NB4 (cell line): Measurements from ENCODE around the gene ASB14.
"Not testable (repeated sequence)": the region's sequence is repeated elsewhere in the genome, so short reads cannot be mapped to it uniquely, and the experiment has no call there.

Experiments used
- DNase-seq: peaks from one replicate; pipeline ENCODE4 v3.0.0; 2010; ENCODE audit warnings: low read depth
- H3K4me3 ChIP-seq: one replicate; pipeline ENCODE4 v1.5.1; 2011; ENCODE audit warnings: mild to moderate bottlenecking, low read depth, low read length, moderate library complexity
- MYC ChIP-seq: IDR thresholded peaks from 2 replicates; pipeline ENCODE4 v1.6.1; 2011; ENCODE audit warnings: low read depth, low read length
- POLR2A ChIP-seq: IDR thresholded peaks from 2 replicates; pipeline ENCODE4 v1.6.1; 2011; ENCODE audit warnings: mild to moderate bottlenecking; ENCODE audit not compliant: insufficient read length; ENCODE audit errors: extremely low read depth
- TF ChIP-seq, protein P1 (sequence below): IDR thresholded peaks from 2 replicates; pipeline ENCODE4 v1.6.1; 2011; ENCODE audit warnings: low read depth, low read length
- TF ChIP-seq, protein P2 (sequence below): IDR thresholded peaks from one replicate; pipeline ENCODE4 v1.5.1; 2012; ENCODE audit warnings: low read depth, low read length

Gene ASB14

DNA sequence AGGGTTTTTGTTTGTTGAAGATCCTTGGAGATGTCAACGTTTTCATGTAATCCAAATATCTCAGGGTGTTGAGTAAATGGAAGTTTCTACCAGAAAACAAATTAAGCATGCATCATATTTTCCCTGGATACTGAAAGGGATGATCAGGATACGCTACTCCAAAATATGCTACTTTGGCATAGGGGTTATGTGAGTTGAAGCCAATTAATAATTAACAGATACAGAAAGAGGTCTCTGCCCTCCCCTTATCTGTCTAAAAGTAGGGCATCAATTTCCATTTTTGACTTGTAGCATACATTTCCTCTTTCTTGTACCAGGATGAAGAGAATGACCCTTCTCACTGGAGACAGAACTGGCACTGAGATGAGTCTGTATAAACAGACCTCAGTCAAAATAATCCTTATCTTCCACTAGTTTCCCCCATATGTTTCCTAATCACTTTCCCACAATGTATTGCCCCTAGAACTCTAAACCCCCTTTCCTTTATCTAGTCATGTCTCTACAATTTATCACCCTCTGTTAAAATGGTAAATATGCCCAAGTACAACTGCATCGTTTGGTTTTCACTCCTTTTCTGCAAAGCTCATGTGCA, 17.4 kb upstream of the ASB14 start:
- DNase-seq, result no peak
- H3K4me3 ChIP-seq, result no peak overlapping the region
- TF ChIP-seq, protein P1, sequence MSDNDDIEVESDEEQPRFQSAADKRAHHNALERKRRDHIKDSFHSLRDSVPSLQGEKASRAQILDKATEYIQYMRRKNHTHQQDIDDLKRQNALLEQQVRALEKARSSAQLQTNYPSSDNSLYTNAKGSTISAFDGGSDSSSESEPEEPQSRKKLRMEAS, result no peak
- no peak for TF ChIP-seq MYC
- TF ChIP-seq, protein P2, sequence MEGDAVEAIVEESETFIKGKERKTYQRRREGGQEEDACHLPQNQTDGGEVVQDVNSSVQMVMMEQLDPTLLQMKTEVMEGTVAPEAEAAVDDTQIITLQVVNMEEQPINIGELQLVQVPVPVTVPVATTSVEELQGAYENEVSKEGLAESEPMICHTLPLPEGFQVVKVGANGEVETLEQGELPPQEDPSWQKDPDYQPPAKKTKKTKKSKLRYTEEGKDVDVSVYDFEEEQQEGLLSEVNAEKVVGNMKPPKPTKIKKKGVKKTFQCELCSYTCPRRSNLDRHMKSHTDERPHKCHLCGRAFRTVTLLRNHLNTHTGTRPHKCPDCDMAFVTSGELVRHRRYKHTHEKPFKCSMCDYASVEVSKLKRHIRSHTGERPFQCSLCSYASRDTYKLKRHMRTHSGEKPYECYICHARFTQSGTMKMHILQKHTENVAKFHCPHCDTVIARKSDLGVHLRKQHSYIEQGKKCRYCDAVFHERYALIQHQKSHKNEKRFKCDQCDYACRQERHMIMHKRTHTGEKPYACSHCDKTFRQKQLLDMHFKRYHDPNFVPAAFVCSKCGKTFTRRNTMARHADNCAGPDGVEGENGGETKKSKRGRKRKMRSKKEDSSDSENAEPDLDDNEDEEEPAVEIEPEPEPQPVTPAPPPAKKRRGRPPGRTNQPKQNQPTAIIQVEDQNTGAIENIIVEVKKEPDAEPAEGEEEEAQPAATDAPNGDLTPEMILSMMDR, result no peak
- no peak for TF ChIP-seq POLR2A

GRCh38 chr3:57303520-57303919, 11.0 kb upstream of the ASB14 start:
- DNase-seq, H3K4me3 ChIP-seq: not testable (repeated sequence)

DNA sequence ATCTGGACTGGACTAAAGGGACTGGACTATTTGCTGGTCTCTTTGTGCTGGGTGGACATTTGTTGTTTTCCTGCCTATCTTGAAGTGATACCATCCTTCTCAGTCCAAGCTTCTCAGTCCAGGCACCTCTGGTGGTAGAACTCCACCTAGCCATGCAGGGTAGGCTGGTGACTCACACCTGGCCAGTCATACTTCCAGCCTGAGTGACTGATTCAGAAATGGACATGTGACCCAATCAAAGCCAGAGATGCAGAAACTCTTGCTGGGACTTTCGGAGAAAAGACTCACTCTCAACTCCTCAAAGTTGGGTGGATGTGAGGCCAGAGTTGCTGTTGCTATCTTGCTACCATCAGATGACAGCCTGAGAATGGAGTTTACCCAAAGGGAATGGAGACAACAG, 5.6 kb upstream of the ASB14 start:
- H3K4me3 ChIP-seq, result no peak overlapping the region
- no peak for DNase-seq
- TF ChIP-seq, protein P1, result no peak
- no peak for TF ChIP-seq MYC
- TF ChIP-seq, protein P2, result no peak
- TF ChIP-seq POLR2A, result no peak

DNA sequence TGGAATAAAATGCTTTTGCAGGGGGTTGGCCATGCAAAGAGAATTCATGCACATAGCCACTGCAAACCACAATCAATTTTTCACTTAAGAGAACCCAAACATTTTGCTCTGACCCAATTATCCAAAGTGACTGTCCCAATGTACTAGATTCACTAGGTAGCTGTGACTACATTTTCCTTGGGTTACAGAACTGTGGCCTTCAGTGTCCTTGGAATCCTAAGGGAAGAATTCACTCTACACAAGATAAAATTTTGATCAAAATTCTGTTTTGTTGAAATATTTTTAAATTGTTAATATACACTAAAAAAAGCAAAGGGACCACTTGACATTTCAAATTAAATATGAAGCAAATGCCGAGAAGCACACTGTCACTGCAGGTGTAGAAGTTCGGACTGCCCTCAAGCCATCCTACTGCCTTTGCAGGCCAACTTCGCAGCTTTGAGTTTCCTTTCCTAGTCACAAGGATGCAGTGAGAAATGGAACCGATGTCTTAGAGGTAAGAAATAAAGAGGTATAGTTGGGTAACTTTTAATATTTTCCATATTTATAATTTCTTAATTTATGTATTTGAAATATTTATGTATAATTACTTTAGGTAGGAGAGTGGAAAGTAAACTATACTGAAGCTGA, 527 bp upstream of the ASB14 start:
- H3K4me3 ChIP-seq, result no peak overlapping the region
- no peak for TF ChIP-seq POLR2A
- TF ChIP-seq, protein P2, result no peak
- TF ChIP-seq MYC, result no peak
- TF ChIP-seq, protein P1, result no peak
- no peak for DNase-seq

DNA sequence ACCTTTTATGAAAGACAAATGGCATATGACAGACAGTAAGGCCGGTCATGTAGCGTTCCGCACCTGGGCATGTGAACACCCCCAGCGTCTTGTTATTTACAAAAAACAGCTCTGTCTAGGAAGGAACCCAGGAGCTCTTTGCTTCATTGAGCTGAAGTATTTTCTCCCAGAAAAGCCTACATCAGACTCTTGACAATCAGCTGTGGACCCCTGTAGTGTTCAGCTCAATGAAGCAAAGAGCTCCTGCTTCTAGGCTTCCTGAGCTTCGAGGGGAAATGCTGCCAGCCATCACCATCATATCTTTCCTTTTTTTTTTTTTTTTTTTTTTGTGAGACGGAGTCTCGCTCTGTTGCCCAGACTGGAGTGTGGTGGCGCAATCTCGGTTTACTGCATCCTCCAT, 4.1 kb downstream of the ASB14 start:
- no peak for DNase-seq
- TF ChIP-seq, protein P1, result no peak
- TF ChIP-seq MYC (no peak), POLR2A (no peak)
- TF ChIP-seq, protein P2, result no peak
- H3K4me3 ChIP-seq, result no peak overlapping the region

- no peak for DNase-seq
- no peak for TF ChIP-seq MYC
- no peak for TF ChIP-seq POLR2A
- TF ChIP-seq, protein P2, result no peak
- TF ChIP-seq, protein P1, result no peak
- no peak overlapping the region for H3K4me3 ChIP-seq
Measured at GRCh38 chr3:57287205-57287604, 5.3 kb downstream of the ASB14 start.
